ENCODE results near the gene IL24. TPM values are rescaled to one million over a fixed set of nuclear protein-coding genes. Genes with fewer than 3 reads are reported as not detected.

Gene IL24
- polyA plus RNA-seq, 1 donor = 0.48 TPM

- no peaks in the 10 kb centered on the region for H3K36me3 ChIP-seq (ENCODE audit: control insufficient read depth, insufficient read depth, low read length)
- DNase-seq = no peak
- H3K4me3 ChIP-seq (ENCODE audit: low read length) = no peak overlapping the region
- no peaks in the 10 kb centered on the region for H3K27me3 ChIP-seq (ENCODE audit: control insufficient read depth, insufficient read depth, low read length)
- no peaks in the 10 kb centered on the region for H3K4me1 ChIP-seq (ENCODE audit: control insufficient read depth, insufficient read depth, low read length)
- H3K27ac ChIP-seq (ENCODE audit: low read length) = no peak overlapping the region
- peaks cover 13% of the 10 kb centered on the region for H3K9me3 ChIP-seq (ENCODE audit: control insufficient read depth, low read depth, low read length)
These were observed 18.8 kb upstream of the IL24 start for GRCh38 chr1:206878456-206878855.

GRCh38 chr1:206880314-206880713, 16.9 kb upstream of the IL24 start:
- H3K4me1 ChIP-seq (ENCODE audit: control insufficient read depth, insufficient read depth, low read length) = no peaks in the 10 kb centered on the region
- H3K36me3 ChIP-seq (ENCODE audit: control insufficient read depth, insufficient read depth, low read length) = no peaks in the 10 kb centered on the region
- no peak overlapping the region for H3K4me3 ChIP-seq (ENCODE audit: low read length)
- no peak overlapping the region for H3K27ac ChIP-seq (ENCODE audit: low read length)
- H3K9me3 ChIP-seq (ENCODE audit: control insufficient read depth, low read depth, low read length) = peaks cover 13% of the 10 kb centered on the region
- no peak for DNase-seq
- 83% methylated on average over 1 of the region's 3 CpGs for WGBS (ENCODE audit: insufficient coverage, low lambda C conversion rate)
- no peaks in the 10 kb centered on the region for H3K27me3 ChIP-seq (ENCODE audit: control insufficient read depth, insufficient read depth, low read length)

- H3K27ac ChIP-seq (ENCODE audit: low read length) = no peak overlapping the region
- H3K4me1 ChIP-seq (ENCODE audit: control insufficient read depth, insufficient read depth, low read length) = no peaks in the 10 kb centered on the region
- WGBS (ENCODE audit: insufficient coverage, low lambda C conversion rate) = 71% methylated on average over 1 of the region's 3 CpGs
- peaks cover 5% of the 10 kb centered on the region for H3K9me3 ChIP-seq (ENCODE audit: control insufficient read depth, low read depth, low read length)
- DNase-seq = no peak
- H3K36me3 ChIP-seq (ENCODE audit: control insufficient read depth, insufficient read depth, low read length) = no peaks in the 10 kb centered on the region
- no peak overlapping the region for H3K4me3 ChIP-seq (ENCODE audit: low read length)
- H3K27me3 ChIP-seq (ENCODE audit: control insufficient read depth, insufficient read depth, low read length) = no peaks in the 10 kb centered on the region
These were observed 14.7 kb upstream of the IL24 start for GRCh38 chr1:206882555-206882954.

- WGBS (ENCODE audit: insufficient coverage, low lambda C conversion rate) = 100% methylated on average over 1 of the region's 1 CpG
- Histone ChIP-seq H3K4me1 (ENCODE audit: control insufficient read depth, insufficient read depth, low read length) (no peaks in the 10 kb centered on the region), H3K27me3 (ENCODE audit: control insufficient read depth, insufficient read depth, low read length) (no peaks in the 10 kb centered on the region), H3K9me3 (ENCODE audit: control insufficient read depth, low read depth, low read length) (peaks cover 5% of the 10 kb centered on the region), H3K4me3 (ENCODE audit: low read length) (no peak overlapping the region), H3K36me3 (ENCODE audit: control insufficient read depth, insufficient read depth, low read length) (no peaks in the 10 kb centered on the region), H3K27ac (ENCODE audit: low read length) (no peak overlapping the region)
- no peak for DNase-seq
These were observed 14.1 kb upstream of the IL24 start for GRCh38 chr1:206883160-206883559.

- H3K36me3 ChIP-seq (ENCODE audit: control insufficient read depth, insufficient read depth, low read length) = no peaks in the 10 kb centered on the region
- DNase-seq = no peak
- H3K27me3 ChIP-seq (ENCODE audit: control insufficient read depth, insufficient read depth, low read length) = no peaks in the 10 kb centered on the region
- 100% methylated on average over 1 of the region's 2 CpGs for WGBS (ENCODE audit: insufficient coverage, low lambda C conversion rate)
- H3K4me3 ChIP-seq (ENCODE audit: low read length) = no peak overlapping the region
- H3K9me3 ChIP-seq (ENCODE audit: control insufficient read depth, low read depth, low read length) = no peaks in the 10 kb centered on the region
- no peaks in the 10 kb centered on the region for H3K4me1 ChIP-seq (ENCODE audit: control insufficient read depth, insufficient read depth, low read length)
- H3K27ac ChIP-seq (ENCODE audit: low read length) = no peak overlapping the region
These were observed 13.4 kb upstream of the IL24 start for GRCh38 chr1:206883876-206884275.

GRCh38 chr1:206885341-206886060, 11.7 kb upstream of the IL24 start:
- DNase-seq = no peak
- no peaks in the 10 kb centered on the region for H3K27me3 ChIP-seq (ENCODE audit: control insufficient read depth, insufficient read depth, low read length)
- H3K36me3 ChIP-seq (ENCODE audit: control insufficient read depth, insufficient read depth, low read length) = no peaks in the 10 kb centered on the region
- no peaks in the 10 kb centered on the region for H3K4me1 ChIP-seq (ENCODE audit: control insufficient read depth, insufficient read depth, low read length)
- H3K27ac ChIP-seq (ENCODE audit: low read length) = no peak overlapping the region
- H3K9me3 ChIP-seq (ENCODE audit: control insufficient read depth, low read depth, low read length) = no peaks in the 10 kb centered on the region
- no CpG with 5 or more reads among the region's 3 CpGs for WGBS (ENCODE audit: insufficient coverage, low lambda C conversion rate)
- H3K4me3 ChIP-seq (ENCODE audit: low read length) = no peak overlapping the region

- Histone ChIP-seq H3K36me3 (ENCODE audit: control insufficient read depth, insufficient read depth, low read length) (no peaks in the 10 kb centered on the region), H3K4me3 (ENCODE audit: low read length) (no peak overlapping the region), H3K27me3 (ENCODE audit: control insufficient read depth, insufficient read depth, low read length) (no peaks in the 10 kb centered on the region), H3K4me1 (ENCODE audit: control insufficient read depth, insufficient read depth, low read length) (no peaks in the 10 kb centered on the region), H3K27ac (ENCODE audit: low read length) (no peak overlapping the region), H3K9me3 (ENCODE audit: control insufficient read depth, low read depth, low read length) (no peaks in the 10 kb centered on the region)
- WGBS (ENCODE audit: insufficient coverage, low lambda C conversion rate) = no CpG with 5 or more reads among the region's 1 CpG
- DNase-seq = no peak
These were observed 10.4 kb upstream of the IL24 start for GRCh38 chr1:206886831-206887230.

GRCh38 chr1:206887701-206888100, 9.5 kb upstream of the IL24 start:
- H3K4me3 ChIP-seq (ENCODE audit: low read length) = no peak overlapping the region
- WGBS (ENCODE audit: insufficient coverage, low lambda C conversion rate) = 86% methylated on average over 1 of the region's 4 CpGs
- H3K36me3 ChIP-seq (ENCODE audit: control insufficient read depth, insufficient read depth, low read length) = no peaks in the 10 kb centered on the region
- no peaks in the 10 kb centered on the region for H3K27me3 ChIP-seq (ENCODE audit: control insufficient read depth, insufficient read depth, low read length)
- DNase-seq = no peak
- no peaks in the 10 kb centered on the region for H3K9me3 ChIP-seq (ENCODE audit: control insufficient read depth, low read depth, low read length)
- H3K27ac ChIP-seq (ENCODE audit: low read length) = no peak overlapping the region
- H3K4me1 ChIP-seq (ENCODE audit: control insufficient read depth, insufficient read depth, low read length) = no peaks in the 10 kb centered on the region

- Histone ChIP-seq H3K4me3 (ENCODE audit: low read length) (no peak overlapping the region), H3K36me3 (ENCODE audit: control insufficient read depth, insufficient read depth, low read length) (no peaks in the 10 kb centered on the region), H3K4me1 (ENCODE audit: control insufficient read depth, insufficient read depth, low read length) (no peaks in the 10 kb centered on the region), H3K27ac (ENCODE audit: low read length) (no peak overlapping the region), H3K9me3 (ENCODE audit: control insufficient read depth, low read depth, low read length) (no peaks in the 10 kb centered on the region), H3K27me3 (ENCODE audit: control insufficient read depth, insufficient read depth, low read length) (no peaks in the 10 kb centered on the region)
- peak in 1 of 2 donors; percentile 20 for DNase-seq
- WGBS (ENCODE audit: insufficient coverage, low lambda C conversion rate) = no CpG with 5 or more reads among the region's 15 CpGs
These were observed 6.8 kb upstream of the IL24 start for GRCh38 chr1:206890125-206891060.

- DNase-seq = no peak
- H3K4me3 ChIP-seq (ENCODE audit: low read length) = no peak overlapping the region
- no peak overlapping the region for H3K27ac ChIP-seq (ENCODE audit: low read length)
- no peaks in the 10 kb centered on the region for H3K36me3 ChIP-seq (ENCODE audit: control insufficient read depth, insufficient read depth, low read length)
- no peaks in the 10 kb centered on the region for H3K9me3 ChIP-seq (ENCODE audit: control insufficient read depth, low read depth, low read length)
- WGBS (ENCODE audit: insufficient coverage, low lambda C conversion rate) = no CpG with 5 or more reads among the region's 1 CpG
- H3K4me1 ChIP-seq (ENCODE audit: control insufficient read depth, insufficient read depth, low read length) = no peaks in the 10 kb centered on the region
- no peaks in the 10 kb centered on the region for H3K27me3 ChIP-seq (ENCODE audit: control insufficient read depth, insufficient read depth, low read length)
These were observed 5.8 kb upstream of the IL24 start for GRCh38 chr1:206891412-206891811.

Data from large intestine (tissue), 3 donors.